ENCODE results near the gene TFDP1. TPM values are rescaled to one million over a fixed set of nuclear protein-coding genes. Genes with fewer than 3 reads are reported as not detected.

The TFDP1 gene
- total RNA-seq, 1 experiment from 2014 or later, result 140 TPM

- no peak overlapping the region for H3K4me3 ChIP-seq (ENCODE audit: low read depth, low read length)
- H3K27ac Mint-ChIP-seq (ENCODE audit: unreplicated experiment), result no peak overlapping the region
- H3K4me1 Mint-ChIP-seq (ENCODE audit: low read depth, unreplicated experiment), result peaks cover 10% of the 10 kb centered on the region
- H3K9me3 ChIP-seq, result no peaks in the 10 kb centered on the region
- no peaks in the 10 kb centered on the region for H3K27me3 Mint-ChIP-seq (ENCODE audit: insufficient read depth, unreplicated experiment)
- H3K4me1 ChIP-seq, result peaks cover 9% of the 10 kb centered on the region
- H3K27me3 ChIP-seq (replicated peaks; ENCODE audit: control insufficient read depth, insufficient read depth, low read length), result no peaks in the 10 kb centered on the region
- H3K36me3 Mint-ChIP-seq (ENCODE audit: insufficient read depth, unreplicated experiment), result peaks cover 25% of the 10 kb centered on the region
- ChIA-PET CTCF (no interaction called here), POLR2A (no interaction called here)
- TF ChIP-seq CTCF (IDR thresholded peaks at IDR 0.05; ENCODE audit: insufficient read depth in 1 of 2, low read depth in 1 of 2, low read length in 1 of 2, severe bottlenecking in 1 of 2, unreplicated experiment in 1 of 2), result no peak
- no peaks in the 10 kb centered on the region for H3K9me3 Mint-ChIP-seq (ENCODE audit: unreplicated experiment)
- no peak for DNase-seq
- no peak overlapping the region for H3K4me3 Mint-ChIP-seq (ENCODE audit: unreplicated experiment)
- H3K36me3 ChIP-seq (ENCODE audit: control insufficient read depth, insufficient read depth, low read length), result no peaks in the 10 kb centered on the region
- intact Hi-C loops (cut with micrococcal nuclease; ENCODE audit: unreplicated experiment), result no loop called here
- no TSS peak for BruUV-seq (replicated peaks)
Measured at GRCh38 chr13:113537205-113537604, 47.3 kb upstream of the TFDP1 start.

GRCh38 chr13:113537909-113538688, 46.5 kb upstream of the TFDP1 start:
- Mint-ChIP-seq H3K27me3 (ENCODE audit: insufficient read depth, unreplicated experiment) (no peaks in the 10 kb centered on the region), H3K36me3 (ENCODE audit: insufficient read depth, unreplicated experiment) (peaks cover 22% of the 10 kb centered on the region), H3K9me3 (ENCODE audit: unreplicated experiment) (no peaks in the 10 kb centered on the region), H3K4me3 (ENCODE audit: unreplicated experiment) (no peak overlapping the region), H3K4me1 (ENCODE audit: low read depth, unreplicated experiment) (peaks cover 4% of the 10 kb centered on the region), H3K27ac (ENCODE audit: unreplicated experiment) (no peak overlapping the region)
- intact Hi-C loops (cut with micrococcal nuclease; ENCODE audit: unreplicated experiment), result no loop called here
- H3K4me3 ChIP-seq (ENCODE audit: low read depth, low read length), result no peak overlapping the region
- peaks cover 6% of the 10 kb centered on the region for H3K4me1 ChIP-seq
- CTCF ChIA-PET, result no interaction called here
- POLR2A ChIA-PET, result no interaction called here
- H3K27me3 ChIP-seq (replicated peaks; ENCODE audit: control insufficient read depth, insufficient read depth, low read length), result no peaks in the 10 kb centered on the region
- no peaks in the 10 kb centered on the region for H3K9me3 ChIP-seq
- no peaks in the 10 kb centered on the region for H3K36me3 ChIP-seq (ENCODE audit: control insufficient read depth, insufficient read depth, low read length)
- DNase-seq, result peak in 1 of 2 experiments; percentile 8
- no TSS peak for BruUV-seq (replicated peaks)
- TF ChIP-seq CTCF (IDR thresholded peaks at IDR 0.05; ENCODE audit: insufficient read depth in 1 of 2, low read depth in 1 of 2, low read length in 1 of 2, severe bottlenecking in 1 of 2, unreplicated experiment in 1 of 2), result no peak

- H3K4me3 ChIP-seq (ENCODE audit: low read depth, low read length), result no peak overlapping the region
- no peaks in the 10 kb centered on the region for H3K27me3 ChIP-seq (replicated peaks; ENCODE audit: control insufficient read depth, insufficient read depth, low read length)
- peak in 1 of 2 experiments; percentile 14 for DNase-seq
- no peak for TF ChIP-seq CTCF (IDR thresholded peaks at IDR 0.05; ENCODE audit: insufficient read depth in 1 of 2, low read depth in 1 of 2, low read length in 1 of 2, severe bottlenecking in 1 of 2, unreplicated experiment in 1 of 2)
- no peaks in the 10 kb centered on the region for H3K36me3 ChIP-seq (ENCODE audit: control insufficient read depth, insufficient read depth, low read length)
- intact Hi-C loops (cut with micrococcal nuclease; ENCODE audit: unreplicated experiment), result no loop called here
- POLR2A ChIA-PET, result no interaction called here
- Mint-ChIP-seq H3K36me3 (ENCODE audit: insufficient read depth, unreplicated experiment) (peaks cover 22% of the 10 kb centered on the region), H3K27me3 (ENCODE audit: insufficient read depth, unreplicated experiment) (no peaks in the 10 kb centered on the region), H3K9me3 (ENCODE audit: unreplicated experiment) (no peaks in the 10 kb centered on the region), H3K4me3 (ENCODE audit: unreplicated experiment) (no peak overlapping the region), H3K27ac (ENCODE audit: unreplicated experiment) (no peak overlapping the region), H3K4me1 (ENCODE audit: low read depth, unreplicated experiment) (no peaks in the 10 kb centered on the region)
- H3K9me3 ChIP-seq, result no peaks in the 10 kb centered on the region
- no TSS peak for BruUV-seq (replicated peaks)
- peaks cover 6% of the 10 kb centered on the region for H3K4me1 ChIP-seq
- CTCF ChIA-PET, result no interaction called here
Measured at GRCh38 chr13:113538689-113539058, 45.9 kb upstream of the TFDP1 start.

Data from Caco-2 (cell line).